ENCODE data around the gene KDM4C.

- no peak for TF ChIP-seq CTCF (IDR thresholded peaks at IDR 0.05)
- no peak for TF ChIP-seq POLR2A (IDR thresholded peaks at IDR 0.05)
These were observed 86.5 kb downstream of the KDM4C start for GRCh38 chr9:6844267-6844666.

Data from heart left ventricle (tissue), 13 donors.